Kidney epithelial cell (primary cell): ENCODE measurements around the gene ZBTB21. TPM values are rescaled to one million over a fixed set of nuclear protein-coding genes. Genes with fewer than 3 reads are reported as not detected.

Source experiments
- DNase-seq: peaks from one replicate; pipeline ENCODE4 v3.0.0-alpha.2; 2010; ENCODE audit warnings: low read depth
- H3K27me3 ChIP-seq: 2 replicates; pipeline ENCODE4 v1.6.0; 2011; ENCODE audit warnings: low read length; ENCODE audit not compliant: control insufficient read depth, insufficient read depth
- H3K36me3 ChIP-seq: 2 replicates; pipeline ENCODE4 v1.5.1; 2011; ENCODE audit warnings: low read length; ENCODE audit not compliant: control insufficient read depth, insufficient read depth
- H3K4me3 ChIP-seq: 2 replicates; pipeline ENCODE4 v1.5.1; 2011; ENCODE audit warnings: low read depth, mild to moderate bottlenecking, control low read depth, low read length
- total RNA-seq: library from RNA; depleted of rRNA; stranded (reverse); fragments of >200 nt; gene quantifications from 2 replicates; pipeline ENCODE4 v1.2.3, GENCODE V29; 2015
- TF ChIP-seq, protein P1 (sequence below): IDR thresholded peaks from 2 replicates; pipeline ENCODE4 v1.5.1; 2011; ENCODE audit warnings: mild to moderate bottlenecking, moderate library complexity, low read length, control low read depth, inconsistent platforms; ENCODE audit not compliant: insufficient read depth, poor library complexity, severe bottlenecking

The ZBTB21 gene
- total RNA-seq, 1 donor from 2014 or later = 13.8 TPM

DNA sequence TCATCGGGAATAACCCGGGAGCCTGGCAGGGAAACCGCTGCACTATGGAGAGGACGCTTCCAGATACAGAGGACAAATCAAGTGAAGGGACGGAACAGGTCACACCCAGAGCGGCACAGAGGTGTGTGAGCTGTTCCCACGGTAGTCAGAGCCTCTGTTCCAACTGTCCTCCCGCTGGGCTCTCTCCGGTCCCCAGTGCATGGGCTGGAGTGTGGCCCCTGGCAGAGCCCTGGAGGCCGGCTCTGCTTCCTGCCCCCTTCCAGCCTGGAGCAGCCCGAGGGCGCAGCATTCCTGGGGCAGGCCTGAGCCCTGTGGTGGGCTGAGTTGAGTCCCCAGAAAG lies 11.9 kb upstream of the ZBTB21 start:
- no peak for DNase-seq
- no peaks in the 10 kb centered on the region for H3K36me3 ChIP-seq
- TF ChIP-seq, protein P1, sequence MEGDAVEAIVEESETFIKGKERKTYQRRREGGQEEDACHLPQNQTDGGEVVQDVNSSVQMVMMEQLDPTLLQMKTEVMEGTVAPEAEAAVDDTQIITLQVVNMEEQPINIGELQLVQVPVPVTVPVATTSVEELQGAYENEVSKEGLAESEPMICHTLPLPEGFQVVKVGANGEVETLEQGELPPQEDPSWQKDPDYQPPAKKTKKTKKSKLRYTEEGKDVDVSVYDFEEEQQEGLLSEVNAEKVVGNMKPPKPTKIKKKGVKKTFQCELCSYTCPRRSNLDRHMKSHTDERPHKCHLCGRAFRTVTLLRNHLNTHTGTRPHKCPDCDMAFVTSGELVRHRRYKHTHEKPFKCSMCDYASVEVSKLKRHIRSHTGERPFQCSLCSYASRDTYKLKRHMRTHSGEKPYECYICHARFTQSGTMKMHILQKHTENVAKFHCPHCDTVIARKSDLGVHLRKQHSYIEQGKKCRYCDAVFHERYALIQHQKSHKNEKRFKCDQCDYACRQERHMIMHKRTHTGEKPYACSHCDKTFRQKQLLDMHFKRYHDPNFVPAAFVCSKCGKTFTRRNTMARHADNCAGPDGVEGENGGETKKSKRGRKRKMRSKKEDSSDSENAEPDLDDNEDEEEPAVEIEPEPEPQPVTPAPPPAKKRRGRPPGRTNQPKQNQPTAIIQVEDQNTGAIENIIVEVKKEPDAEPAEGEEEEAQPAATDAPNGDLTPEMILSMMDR = no peak
- peaks cover 11% of the 10 kb centered on the region for H3K27me3 ChIP-seq
- no peak overlapping the region for H3K4me3 ChIP-seq

DNA sequence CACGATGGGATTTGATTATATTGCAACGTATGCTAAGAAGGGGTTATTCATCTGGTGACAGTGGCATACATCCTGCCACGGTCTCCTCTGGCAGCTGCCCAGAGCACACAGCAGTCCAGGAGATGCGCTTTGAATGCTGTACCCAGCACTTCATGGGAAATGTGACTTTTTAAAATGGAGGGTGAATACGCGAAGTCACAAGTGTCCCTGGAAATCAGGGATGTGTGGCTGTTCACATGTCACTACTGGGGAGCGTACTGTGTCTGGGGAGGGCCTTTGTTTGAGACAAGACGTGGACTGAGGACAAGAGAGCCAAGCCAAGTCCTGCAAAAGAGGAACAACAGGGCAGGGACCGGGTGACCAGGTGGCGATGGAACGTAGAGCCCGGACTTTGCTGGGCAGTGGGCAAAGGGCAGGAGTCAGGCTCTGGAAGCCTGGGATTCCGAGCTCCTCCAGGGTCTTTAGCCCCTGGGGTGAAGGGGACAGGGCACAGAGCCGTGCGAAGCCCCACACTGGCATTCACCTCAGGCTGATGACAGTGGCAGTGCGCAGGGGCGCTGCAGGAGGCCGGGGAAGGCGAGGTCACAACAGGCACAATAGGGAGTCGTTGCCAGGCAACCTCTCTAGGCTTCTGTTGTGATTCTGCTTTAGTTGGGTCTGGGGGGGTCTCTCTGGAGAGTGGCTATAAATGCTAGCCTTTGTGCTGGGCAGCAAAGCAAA lies 11.4 kb upstream of the ZBTB21 start:
- no peak for DNase-seq
- no peak overlapping the region for H3K4me3 ChIP-seq
- TF ChIP-seq, protein P1 = no peak

DNA sequence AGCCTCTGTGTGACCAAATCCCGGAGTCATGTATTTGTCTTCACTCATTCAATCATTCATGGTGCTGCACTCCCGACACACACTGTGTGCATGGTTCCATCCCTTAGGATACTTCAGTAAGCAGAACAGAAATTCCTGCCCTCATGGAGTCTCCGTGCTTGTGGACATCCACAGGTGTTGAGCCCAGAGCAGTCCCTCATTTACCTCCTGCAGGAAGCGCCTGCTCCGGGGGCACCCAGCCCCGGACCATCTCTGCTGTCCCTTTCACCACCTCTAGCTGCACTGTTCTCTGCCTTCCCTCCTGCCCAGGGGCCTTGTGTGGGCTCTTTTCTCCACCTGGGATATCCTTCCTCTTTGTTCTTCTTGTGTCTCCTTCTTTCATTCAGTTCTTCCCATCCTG lies 9.5 kb upstream of the ZBTB21 start:
- no peak overlapping the region for H3K4me3 ChIP-seq
- H3K36me3 ChIP-seq = no peaks in the 10 kb centered on the region
- TF ChIP-seq, protein P1 = no peak
- H3K27me3 ChIP-seq = peaks cover 11% of the 10 kb centered on the region
- DNase-seq = no peak

More for the DNA sequence above, 11.4 kb upstream of the ZBTB21 start:
- Histone ChIP-seq H3K36me3 (no peaks in the 10 kb centered on the region), H3K27me3 (peaks cover 11% of the 10 kb centered on the region)

DNA sequence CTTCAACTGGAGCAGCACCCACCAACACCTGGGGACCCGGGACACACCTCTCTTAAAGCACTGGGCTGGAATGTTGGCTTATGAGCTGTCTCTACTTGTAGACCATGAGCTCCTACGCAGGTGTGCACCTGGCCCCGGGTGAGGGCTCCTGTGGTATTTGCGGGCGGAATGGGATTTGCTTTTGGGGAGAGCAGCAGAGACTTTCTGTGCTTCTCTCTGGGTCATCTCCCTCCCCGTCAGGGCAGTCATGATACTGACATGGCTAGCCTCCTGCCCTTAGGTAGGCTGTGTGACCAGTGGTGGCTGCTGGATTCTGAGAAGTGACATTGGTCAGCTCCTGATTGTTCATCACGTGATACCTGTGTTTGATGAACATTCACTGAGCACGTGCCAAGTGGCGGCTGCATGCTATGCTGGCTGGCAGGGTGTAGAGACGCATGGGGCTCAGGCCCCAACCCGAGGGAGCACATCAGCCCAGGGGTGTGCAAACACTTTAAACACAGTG lies 9.0 kb upstream of the ZBTB21 start:
- H3K27me3 ChIP-seq = peaks cover 11% of the 10 kb centered on the region
- TF ChIP-seq, protein P1 = no peak
- no peak for DNase-seq
- no peak overlapping the region for H3K4me3 ChIP-seq
- no peaks in the 10 kb centered on the region for H3K36me3 ChIP-seq

DNA sequence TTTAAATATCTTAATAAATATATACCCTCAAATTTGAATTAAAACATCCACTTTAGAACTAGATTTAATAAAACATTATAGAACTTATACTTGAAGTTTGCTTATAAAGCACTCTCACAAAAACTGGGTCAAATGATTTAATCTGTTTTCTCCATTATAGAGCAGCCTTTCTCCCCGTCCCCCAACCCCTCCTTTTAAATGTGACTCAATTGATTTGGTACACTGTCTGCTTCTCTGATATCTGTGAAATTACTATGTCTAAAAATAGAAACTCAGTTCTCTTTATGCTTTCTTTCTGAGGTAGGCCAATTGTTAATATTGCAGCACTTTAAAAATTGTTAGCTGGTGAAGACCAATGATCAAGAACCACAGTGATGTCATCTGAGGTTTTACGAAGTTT lies 6.9 kb upstream of the ZBTB21 start:
- TF ChIP-seq, protein P1 = no peak
- no peaks in the 10 kb centered on the region for H3K36me3 ChIP-seq
- H3K27me3 ChIP-seq = peaks cover 8% of the 10 kb centered on the region
- no peak for DNase-seq
- H3K4me3 ChIP-seq = no peak overlapping the region
